Endothelial cell (in vitro differentiated cells): ENCODE results near the gene PRMT9. TPM values are rescaled to one million over a fixed set of nuclear protein-coding genes. Genes with fewer than 3 reads are reported as not detected.

Experiments used
- DNase-seq: peaks from one replicate; pipeline ENCODE4 v3.0.0; 2021; ENCODE audit warnings: low spot score
- H3K27ac Mint-ChIP-seq: one replicate; pipeline ENCODE4 v1.8.0; 2021; ENCODE audit warnings: mixed read lengths, inconsistent platforms; ENCODE audit not compliant: unreplicated experiment
- H3K27me3 Mint-ChIP-seq: one replicate; pipeline ENCODE4 v1.8.0; 2021; ENCODE audit warnings: mild to moderate bottlenecking, moderate library complexity, mixed read lengths, inconsistent platforms; ENCODE audit not compliant: unreplicated experiment
- H3K36me3 Mint-ChIP-seq: one replicate; pipeline ENCODE4 v1.8.0; 2021; ENCODE audit warnings: mild to moderate bottlenecking, low read depth, mixed read lengths, inconsistent platforms; ENCODE audit not compliant: unreplicated experiment
- H3K4me1 Mint-ChIP-seq: one replicate; pipeline ENCODE4 v1.8.0; 2021; ENCODE audit warnings: mild to moderate bottlenecking, mixed read lengths, inconsistent platforms; ENCODE audit not compliant: unreplicated experiment
- H3K4me3 Mint-ChIP-seq: one replicate; pipeline ENCODE4 v1.8.0; 2021; ENCODE audit warnings: mild to moderate bottlenecking, mixed read lengths, inconsistent platforms; ENCODE audit not compliant: unreplicated experiment
- H3K9me3 Mint-ChIP-seq: one replicate; pipeline ENCODE4 v1.8.0; 2021; ENCODE audit warnings: mixed read lengths, inconsistent platforms; ENCODE audit not compliant: unreplicated experiment
- CTCF ChIP-seq: fragments of 200-600 bp; sonication (generic); IDR thresholded peaks from one replicate; pipeline ENCODE4 v1.5.0; 2021; ENCODE audit warnings: antibody characterized with exemption; ENCODE audit not compliant: unreplicated experiment
- total RNA-seq: library from RNA; stranded (reverse); fragmentation: NEBNext Ultra II Directional; extraction: Animal tissue kit (Norgen Biotek cat#: 25700); gene quantifications from one replicate; pipeline ENCODE4 v1.2.1, GENCODE V29; 2021; ENCODE audit not compliant: unreplicated experiment

The PRMT9 gene
- total RNA-seq, 1 donor from 2014 or later = 8.3 TPM

- peaks cover 2% of the 10 kb centered on the region for H3K27me3 Mint-ChIP-seq
- no peak for TF ChIP-seq CTCF
- H3K36me3 Mint-ChIP-seq = peaks cover 3% of the 10 kb centered on the region
- no peak for DNase-seq
- H3K27ac Mint-ChIP-seq = peak overlapping the region; percentile 98
- H3K4me1 Mint-ChIP-seq = peaks cover 21% of the 10 kb centered on the region
- no peaks in the 10 kb centered on the region for H3K9me3 Mint-ChIP-seq
- peak overlapping the region; percentile 100 for H3K4me3 Mint-ChIP-seq
Measured at GRCh38 chr4:147616849-147617172, 67.2 kb downstream of the PRMT9 start.

- H3K4me3 Mint-ChIP-seq = no peak overlapping the region
- H3K36me3 Mint-ChIP-seq = no peaks in the 10 kb centered on the region
- H3K9me3 Mint-ChIP-seq = no peaks in the 10 kb centered on the region
- no peak for DNase-seq
- TF ChIP-seq CTCF = no peak
- no peaks in the 10 kb centered on the region for H3K4me1 Mint-ChIP-seq
- H3K27me3 Mint-ChIP-seq = no peaks in the 10 kb centered on the region
- H3K27ac Mint-ChIP-seq = no peak overlapping the region
Measured at GRCh38 chr4:147610686-147611085, 73.3 kb downstream of the PRMT9 start.

GRCh38 chr4:147607471-147607870 lies 76.5 kb downstream of the PRMT9 start:
- H3K9me3 Mint-ChIP-seq = no peaks in the 10 kb centered on the region
- H3K27ac Mint-ChIP-seq = no peak overlapping the region
- no peaks in the 10 kb centered on the region for H3K27me3 Mint-ChIP-seq
- no peak for DNase-seq
- no peaks in the 10 kb centered on the region for H3K4me1 Mint-ChIP-seq
- no peaks in the 10 kb centered on the region for H3K36me3 Mint-ChIP-seq
- TF ChIP-seq CTCF = no peak
- H3K4me3 Mint-ChIP-seq = no peak overlapping the region

- no peak overlapping the region for H3K4me3 Mint-ChIP-seq
- no peaks in the 10 kb centered on the region for H3K36me3 Mint-ChIP-seq
- no peak overlapping the region for H3K27ac Mint-ChIP-seq
- no peaks in the 10 kb centered on the region for H3K27me3 Mint-ChIP-seq
- no peaks in the 10 kb centered on the region for H3K4me1 Mint-ChIP-seq
- no peak for DNase-seq
- H3K9me3 Mint-ChIP-seq = no peaks in the 10 kb centered on the region
- TF ChIP-seq CTCF = no peak
Measured at GRCh38 chr4:147605499-147605898, 78.5 kb downstream of the PRMT9 start.

GRCh38 chr4:147599769-147600168 lies 84.2 kb downstream of the PRMT9 start:
- H3K4me3 Mint-ChIP-seq = no peak overlapping the region
- TF ChIP-seq CTCF = no peak
- no peaks in the 10 kb centered on the region for H3K4me1 Mint-ChIP-seq
- no peak overlapping the region for H3K27ac Mint-ChIP-seq
- no peaks in the 10 kb centered on the region for H3K9me3 Mint-ChIP-seq
- no peaks in the 10 kb centered on the region for H3K36me3 Mint-ChIP-seq
- H3K27me3 Mint-ChIP-seq = no peaks in the 10 kb centered on the region
- DNase-seq = no peak
